Vagina (tissue), 2 donors: Measurements from ENCODE around the gene PSMA3.

ENCODE experiments used
- CTCF ChIP-seq, 3 experiments: fragments of 450-650 bp in 2 of 3; fragments of 200-600 bp in 1 of 3; sonication (generic) in 1 of 3; IDR thresholded peaks; one replicate each; pipeline ENCODE4 v1.5.1; 2017 to 2019; ENCODE audit warnings: antibody characterized with exemption in 3 of 3, mild to moderate bottlenecking in 2 of 3, moderate library complexity in 2 of 3
- POLR2A ChIP-seq, 2 donors: fragments of 450-650 bp; IDR thresholded peaks; one replicate each; pipeline ENCODE4 v1.6.1; 2017; ENCODE audit warnings: antibody characterized with exemption in 2 of 2, mild to moderate bottlenecking in 2 of 2, moderate library complexity in 2 of 2
- POLR2AphosphoS5 ChIP-seq, 2 donors: sonication (generic); formaldehyde crosslinking; IDR thresholded peaks; one replicate each; pipeline ENCODE4 v1.9.0; 2017; ENCODE audit warnings: antibody characterized with exemption in 2 of 2, mild to moderate bottlenecking in 2 of 2, low read depth in 1 of 2; ENCODE audit not compliant: insufficient read depth in 1 of 2

- TF ChIP-seq CTCF (IDR thresholded peaks at IDR 0.05) (no peak), POLR2A (IDR thresholded peaks at IDR 0.05) (no peak), POLR2AphosphoS5 (IDR thresholded peaks at IDR 0.05; ENCODE audit: insufficient read depth in 1 of 2, low read depth in 1 of 2) (no peak)
Observed at GRCh38 chr14:58309086-58309485, 64.4 kb downstream of the PSMA3 start.
